GM20431 (cell line): ENCODE data around the gene GABARAP.
"Not testable (repeated sequence)": the region's sequence is repeated elsewhere in the genome, so short reads cannot be mapped to it uniquely, and the experiment has no call there.

Source experiments
- in situ Hi-C: fragments of 300-500 bp; cut with MseI, MboI; formaldehyde crosslinking; loops from one replicate; pipeline ENCODE4 v1.15.0; 2020; ENCODE audit warnings: low sequenced_read_pairs; ENCODE audit not compliant: unreplicated experiment

GABARAP gene

DNA sequence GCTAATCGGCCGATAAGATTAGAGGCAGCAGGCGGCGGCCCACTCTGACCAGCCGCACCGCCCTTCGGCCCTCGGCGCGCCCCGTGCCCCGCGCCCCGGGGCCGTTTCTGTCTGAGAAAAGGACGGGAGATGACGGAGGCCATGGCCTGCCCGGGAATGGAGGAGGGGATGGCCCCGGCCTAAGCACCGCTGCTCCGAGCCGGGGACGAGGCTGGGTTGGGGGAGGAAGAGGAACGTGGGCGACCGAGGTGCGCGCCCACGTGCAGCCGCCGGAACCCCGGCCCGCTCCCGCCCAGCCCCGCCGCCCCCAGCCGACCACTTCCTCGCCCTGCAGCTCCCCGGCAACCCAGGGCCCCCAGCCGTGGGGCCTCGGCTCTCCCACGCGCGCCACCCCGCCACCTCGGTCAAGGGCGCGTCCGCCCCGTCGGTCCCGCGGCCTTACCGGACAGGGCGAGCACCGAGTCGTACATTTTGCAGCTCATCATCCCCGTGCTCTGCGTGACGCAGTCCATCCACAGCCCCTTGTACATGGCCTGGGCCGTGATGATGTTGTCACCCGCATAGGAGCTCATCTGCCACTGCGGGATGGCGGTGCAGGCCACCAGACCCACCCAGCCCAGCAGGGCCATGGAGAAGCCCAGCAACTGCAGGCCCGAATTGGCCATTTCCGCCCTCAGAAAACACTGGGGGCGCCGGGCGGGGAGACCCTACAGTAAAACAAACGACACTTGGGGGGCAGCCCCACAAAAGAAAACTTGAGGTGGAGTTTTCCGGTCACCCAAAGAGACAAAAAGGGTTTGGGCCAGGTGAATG, 19.3 kb upstream of the GABARAP start:
- in situ Hi-C loops = no loop called here

DNA sequence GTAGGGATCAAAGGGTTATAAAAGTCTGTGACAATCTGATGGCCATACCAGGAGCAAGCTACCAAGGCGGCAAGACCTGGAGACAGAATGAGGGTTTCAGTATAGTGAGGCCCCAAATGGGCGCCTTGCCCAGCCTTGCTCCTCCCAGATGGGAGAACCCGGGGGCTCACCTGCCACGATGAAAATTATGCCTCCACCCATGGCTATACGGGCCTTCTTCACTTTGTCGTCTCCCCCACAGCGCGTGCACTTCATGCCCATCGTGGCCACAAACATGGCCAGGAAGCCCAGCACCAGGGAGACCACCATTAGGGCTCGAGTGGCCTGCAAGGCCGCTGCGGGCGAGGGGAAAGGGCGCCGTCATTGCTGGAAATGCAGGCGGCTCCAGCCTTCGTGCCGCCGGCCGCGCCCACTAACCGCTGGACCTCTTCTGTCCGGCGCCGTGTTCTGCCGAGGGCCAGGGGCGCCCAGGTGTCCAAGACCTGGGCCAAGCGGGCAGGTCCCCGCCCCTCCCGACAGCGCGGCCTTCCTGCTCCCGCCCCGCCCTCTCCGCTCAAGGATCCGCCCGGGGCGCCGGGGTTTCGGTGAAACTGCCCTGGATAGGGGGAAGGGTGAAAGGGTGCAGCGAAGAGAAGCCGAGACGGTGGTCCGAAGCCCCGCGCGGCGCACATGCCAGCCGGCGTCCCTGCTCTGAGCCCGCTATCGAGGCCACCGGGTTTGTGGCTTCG, 18.6 kb upstream of the GABARAP start:
- in situ Hi-C loops = no loop called here

DNA sequence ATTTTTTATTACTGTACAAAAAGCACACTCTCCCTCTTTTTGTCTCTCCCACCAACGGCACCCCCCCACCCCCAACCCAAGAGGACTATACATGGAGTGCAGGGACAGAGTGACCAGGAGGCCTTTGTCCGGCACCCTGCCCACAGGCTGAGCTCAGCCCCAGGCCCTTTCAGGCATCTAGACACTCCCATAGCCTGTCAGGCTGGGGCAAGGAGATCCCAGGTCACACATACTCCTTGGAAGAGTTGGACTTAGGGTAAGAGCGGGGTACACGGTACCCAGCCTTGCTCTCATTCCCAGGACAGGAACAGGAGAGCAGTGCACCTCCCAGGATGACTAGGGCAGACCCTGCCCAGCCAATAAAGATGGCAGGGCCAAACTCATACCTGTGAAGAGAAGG, 17.9 kb upstream of the GABARAP start:
- in situ Hi-C loops = no loop called here

DNA sequence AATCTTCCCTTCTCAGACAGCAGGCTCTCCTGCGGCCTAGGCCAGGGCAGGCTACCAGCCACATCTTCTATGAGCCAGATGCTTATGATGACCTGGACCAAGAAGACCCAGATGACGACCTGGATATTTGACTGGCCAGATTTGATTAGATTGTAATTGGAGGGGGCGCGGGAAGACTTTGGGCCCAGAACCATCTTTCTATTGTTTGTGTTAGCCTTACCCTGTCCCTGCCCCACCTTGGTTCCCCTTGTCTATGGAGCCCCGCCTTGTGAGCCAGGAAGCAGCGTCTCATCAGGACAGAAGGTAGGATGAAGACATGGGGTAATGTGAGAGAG, 17.3 kb upstream of the GABARAP start:
- in situ Hi-C loops = no loop called here

DNA sequence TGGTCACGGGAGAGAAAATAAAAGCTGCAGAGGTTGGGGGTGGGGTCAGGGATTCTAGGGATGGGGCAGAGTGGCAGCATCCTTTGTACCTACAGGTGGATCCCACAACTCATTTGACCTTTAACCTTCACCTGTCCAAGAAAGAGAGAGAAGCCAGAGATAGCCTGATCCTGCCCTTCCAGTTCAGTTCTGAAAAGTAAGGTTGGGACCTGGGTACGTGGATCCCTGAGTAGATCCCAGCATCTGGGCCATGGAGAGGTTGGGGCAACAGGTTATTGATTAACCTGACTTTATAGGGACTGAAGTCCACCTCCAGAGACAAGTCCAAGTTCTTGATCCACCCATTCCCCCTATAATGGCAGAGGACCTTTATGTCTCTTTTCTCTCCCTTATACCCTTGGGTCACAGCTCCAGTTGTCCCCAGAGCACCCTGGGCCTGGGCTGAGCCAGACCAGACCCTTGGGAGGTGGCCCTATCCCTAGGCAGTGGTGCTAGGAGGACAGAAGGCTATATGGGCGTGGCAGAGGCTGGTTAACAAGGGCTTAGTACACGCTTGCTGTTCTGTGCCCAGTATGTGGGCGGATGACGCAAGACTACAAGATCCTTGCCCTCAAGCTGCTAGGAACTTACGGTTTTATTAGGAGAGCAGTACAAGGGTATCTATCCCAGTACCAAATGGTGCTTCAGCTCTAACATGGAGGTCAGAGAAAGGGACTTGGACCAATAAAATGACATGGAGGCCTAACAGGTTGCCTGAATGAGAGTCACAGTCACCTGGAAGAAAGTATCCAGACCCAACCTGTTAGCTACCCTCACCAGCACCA, 16.7 kb upstream of the GABARAP start:
- in situ Hi-C loops = no loop called here

DNA sequence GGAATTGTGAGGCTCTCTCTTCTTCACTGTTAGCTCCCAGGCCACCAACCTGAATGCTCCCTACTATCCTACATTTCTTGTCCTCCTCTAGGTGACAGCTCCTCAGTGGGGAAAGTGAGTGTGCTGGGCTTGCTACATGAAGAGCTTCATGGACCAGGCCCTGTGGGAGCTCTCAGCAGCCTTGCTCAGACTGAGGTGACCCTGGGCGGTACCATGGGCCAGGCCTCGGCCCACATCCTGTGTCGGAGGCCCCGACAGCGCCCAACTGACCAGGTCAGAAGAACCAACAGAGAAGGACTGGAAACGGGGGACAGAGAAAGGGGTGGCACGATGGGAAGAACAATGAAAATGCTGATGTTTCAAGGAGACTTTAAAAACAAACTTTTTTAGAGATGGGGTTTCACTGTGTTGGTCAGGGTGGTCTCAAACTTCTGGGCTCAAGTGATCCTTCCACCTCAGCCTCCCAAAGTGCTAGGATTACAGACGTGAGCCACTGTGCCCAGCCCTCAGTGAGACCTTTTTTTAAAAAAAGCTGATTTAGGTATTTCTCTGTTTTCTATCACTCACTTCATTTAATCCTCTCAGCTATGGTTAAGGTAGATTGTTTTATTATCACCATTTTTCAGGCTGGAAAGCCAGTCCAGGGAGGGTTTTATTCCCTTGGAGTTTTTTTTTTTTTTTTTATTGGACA, 14.7 kb upstream of the GABARAP start:
- in situ Hi-C loops = no loop called here

DNA sequence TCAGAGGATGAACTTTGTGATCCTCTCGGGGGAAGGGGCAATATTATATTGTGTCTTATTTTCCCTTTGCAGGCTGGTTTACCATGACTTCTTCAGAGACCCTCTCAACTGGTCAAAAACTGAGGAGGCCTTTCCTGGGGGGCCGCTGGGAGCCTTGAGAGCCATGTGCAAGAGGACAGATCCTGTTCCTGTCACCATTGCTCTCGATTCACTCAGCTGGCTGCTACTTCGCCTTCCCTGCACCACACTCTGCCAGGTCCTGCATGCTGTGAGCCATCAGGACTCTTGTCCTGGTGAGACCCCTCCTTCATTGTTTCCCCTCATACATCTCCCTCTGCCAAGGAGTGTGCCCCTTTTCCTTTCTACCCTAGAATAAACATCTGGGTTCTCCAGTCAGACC, 12.3 kb upstream of the GABARAP start:
- in situ Hi-C loops = no loop called here

DNA sequence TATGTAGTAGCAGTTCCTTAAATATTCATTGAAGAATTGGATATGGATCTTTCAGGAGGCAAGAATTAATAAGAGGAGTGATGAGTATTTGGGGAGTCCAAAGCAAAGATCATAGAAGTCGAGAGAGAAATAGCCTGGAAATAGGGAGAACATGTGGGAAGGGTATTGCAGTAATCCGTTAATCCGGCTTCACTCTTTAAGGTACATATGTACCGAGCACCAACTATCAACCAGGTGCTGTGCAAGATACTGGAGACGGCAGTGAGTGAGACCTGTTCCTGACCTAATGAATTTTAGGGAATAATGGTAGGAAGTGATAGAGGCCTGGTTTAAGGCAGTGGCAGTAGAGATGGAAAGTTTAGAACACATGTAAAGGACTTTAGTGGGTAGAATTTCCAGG, 10.8 kb upstream of the GABARAP start:
- in situ Hi-C loops = no loop called here

DNA sequence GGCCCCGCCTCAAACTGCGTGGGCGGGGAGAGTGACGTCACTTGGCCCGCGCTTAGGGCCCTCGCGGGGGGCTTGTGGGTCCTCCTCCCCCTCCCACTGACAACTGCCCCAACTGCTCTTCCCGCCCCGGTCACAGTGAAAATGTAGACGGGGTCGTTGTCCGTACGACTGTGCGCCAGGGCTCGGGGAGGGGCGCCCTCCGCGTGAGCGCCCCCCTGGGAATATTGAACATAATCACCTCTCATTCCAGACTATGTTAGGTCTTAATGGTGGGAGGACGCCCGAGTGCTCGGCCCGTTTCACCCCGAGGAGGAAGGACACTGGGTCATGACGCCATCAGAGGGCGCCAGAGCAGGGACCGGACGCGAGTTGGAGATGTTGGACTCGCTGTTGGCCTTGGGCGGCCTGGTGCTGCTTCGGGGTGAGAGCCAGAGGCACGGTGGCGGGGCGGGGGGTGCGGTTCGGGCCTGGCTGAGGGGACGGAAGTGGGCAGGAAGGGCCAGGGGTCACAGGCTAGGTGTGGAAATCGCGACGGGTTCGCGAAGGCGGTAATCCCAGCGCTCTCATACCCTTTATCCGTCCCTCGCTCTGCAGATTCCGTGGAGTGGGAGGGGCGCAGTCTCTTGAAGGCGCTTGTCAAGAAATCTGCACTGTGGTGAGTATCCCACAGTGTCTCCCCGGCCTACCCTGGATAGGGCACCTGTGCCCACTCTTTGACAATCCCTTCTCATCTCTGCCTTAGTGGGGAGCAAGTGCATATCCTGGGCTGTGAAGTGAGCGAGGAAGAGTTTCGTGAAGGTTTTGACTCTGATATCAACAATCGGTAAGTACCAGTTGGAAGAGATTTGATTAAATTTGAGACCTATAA, 10.2 kb upstream of the GABARAP start, which contains the start of gene ELP5:
TSS of gene ELP5 (plus strand) at position 40 of the 868 bp plus-strand sequence. CDS start at position 376, 336 bp downstream.
- in situ Hi-C loops = no loop called here

DNA sequence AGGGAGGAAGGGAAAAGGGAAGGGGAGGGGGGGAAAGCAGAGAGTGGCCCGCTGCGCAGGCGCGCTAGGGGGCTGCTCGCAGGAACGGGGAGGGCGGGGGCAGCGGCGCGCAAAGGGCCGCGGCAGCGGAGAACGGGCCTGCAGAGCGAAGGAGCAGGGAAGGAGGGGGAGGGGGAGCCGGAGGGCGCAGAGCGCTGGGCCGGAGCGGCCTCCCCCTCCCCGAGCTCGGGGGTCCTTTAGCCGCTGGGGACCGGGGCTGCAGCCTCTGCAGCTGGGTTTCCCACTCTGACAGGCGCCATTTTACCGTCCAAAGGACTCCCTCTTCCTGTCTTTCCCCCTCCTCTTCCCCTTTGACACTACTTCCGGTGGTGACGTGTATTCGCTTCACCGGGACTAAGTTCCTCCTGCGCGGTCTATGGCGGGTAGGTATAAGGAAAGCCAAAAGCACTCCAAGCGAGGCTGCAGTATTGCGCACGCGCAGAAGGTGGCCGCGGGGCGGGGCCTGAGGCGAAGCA, 9.5 kb upstream of the GABARAP start, which contains the start of gene CTDNEP1:
TSS of gene CTDNEP1 (minus strand) at position 74 of the 515 bp plus-strand sequence. CDS start 438 bp downstream, outside the sequence.
- in situ Hi-C loops = no loop called here

DNA sequence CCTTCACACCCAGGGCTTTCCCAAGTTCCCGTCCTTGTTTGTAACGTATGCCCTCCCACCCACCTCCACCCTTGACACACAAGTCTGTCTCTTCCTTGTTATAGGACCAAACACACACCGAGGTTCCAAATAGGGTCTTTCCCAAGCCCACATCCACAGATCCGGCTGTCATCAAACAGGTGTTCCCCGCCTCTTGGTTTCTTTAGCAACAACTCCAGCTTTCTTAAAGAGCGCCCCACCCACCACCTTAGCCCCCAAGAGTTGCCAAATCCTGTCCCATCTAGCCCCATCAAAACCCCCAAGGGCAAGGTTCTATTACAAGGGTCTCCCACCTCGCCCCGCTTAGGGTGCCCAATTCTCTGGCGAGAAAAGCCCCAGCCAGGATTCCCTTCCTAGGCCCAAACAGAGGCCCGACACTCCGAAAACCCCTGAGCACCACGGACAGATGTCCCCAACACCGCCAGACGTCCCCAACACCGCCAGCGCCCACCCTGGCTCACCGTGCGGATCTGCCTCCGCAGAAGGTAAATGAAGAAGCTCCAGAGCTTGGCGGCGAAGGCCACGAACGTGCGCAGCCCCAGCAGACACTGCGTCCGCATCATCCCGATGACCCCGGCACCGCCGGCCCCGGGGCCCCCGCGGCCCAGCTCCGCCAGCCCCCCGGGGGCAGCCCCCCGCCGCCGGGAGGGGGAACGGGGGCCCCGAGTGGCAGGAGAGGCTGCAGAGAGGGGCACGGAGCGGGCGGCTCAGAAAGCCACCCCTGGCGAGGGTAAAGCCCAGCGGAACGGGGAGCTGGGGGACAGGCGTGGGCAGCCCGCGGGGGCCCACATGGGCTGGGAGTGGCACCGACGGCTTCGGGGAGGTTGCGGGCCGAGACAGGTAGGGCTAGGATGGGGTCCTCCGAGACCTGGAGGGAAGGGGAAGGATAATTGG, 8.7 kb upstream of the GABARAP start:
- in situ Hi-C loops = no loop called here

DNA sequence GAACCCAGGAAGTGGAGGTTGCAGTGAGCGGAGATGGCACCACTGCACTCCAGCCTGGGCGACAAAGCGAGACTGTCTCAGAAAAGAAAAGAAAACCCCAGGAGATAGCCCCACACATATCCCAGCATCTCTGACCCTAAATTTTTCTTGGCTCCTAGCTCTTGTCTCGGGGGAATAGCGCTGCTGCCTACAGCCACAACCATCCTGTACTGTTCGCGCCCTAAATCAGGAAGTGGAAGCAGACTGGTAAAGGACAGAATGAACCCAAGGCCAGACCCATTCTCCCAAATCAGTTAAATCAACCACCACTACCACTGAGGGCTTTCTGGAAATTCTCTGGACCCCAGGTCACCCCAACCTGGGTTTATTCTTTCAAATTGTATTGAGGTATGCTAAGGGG, 7.6 kb upstream of the GABARAP start:
- in situ Hi-C loops = no loop called here

DNA sequence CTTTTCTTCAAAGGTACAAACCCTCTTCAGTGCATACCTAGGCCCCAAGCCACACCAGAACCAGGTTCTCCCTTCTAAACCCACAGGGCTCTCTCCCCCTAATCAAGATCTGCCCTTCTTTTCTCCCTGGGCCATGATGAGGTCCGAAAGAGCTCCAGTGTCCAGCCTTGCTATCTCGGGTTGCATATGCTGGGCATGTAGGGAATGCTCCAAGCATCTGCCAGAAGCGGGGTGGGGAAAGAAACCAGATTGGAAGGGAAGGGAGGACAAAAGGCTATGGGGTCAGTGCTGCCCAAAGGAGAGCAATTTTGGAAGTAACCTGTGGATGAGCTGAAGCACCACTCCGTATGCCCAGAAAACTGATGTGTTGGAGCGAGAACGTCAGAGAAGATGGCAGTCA, 7.0 kb upstream of the GABARAP start:
- in situ Hi-C loops = no loop called here

DNA sequence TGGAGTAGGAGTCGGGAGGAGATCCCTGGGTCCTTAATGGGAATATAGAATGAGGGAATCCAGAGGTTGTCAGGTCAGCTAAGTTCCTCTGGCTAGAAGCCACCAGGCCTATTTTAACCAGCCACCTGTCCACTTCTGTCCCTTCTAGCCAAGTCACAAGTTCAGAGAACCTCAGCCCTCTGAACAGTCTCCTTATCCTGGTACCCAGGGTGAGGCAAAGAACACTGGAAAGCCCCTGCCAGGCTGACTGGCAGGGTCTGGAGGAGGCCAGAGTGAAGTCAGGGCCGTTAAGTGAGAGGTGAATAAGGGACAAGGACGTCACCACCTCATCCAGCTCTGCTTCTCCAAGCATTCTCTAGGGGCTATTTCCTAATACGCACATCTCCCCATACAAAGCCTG, 6.5 kb upstream of the GABARAP start:
- in situ Hi-C loops = no loop called here

DNA sequence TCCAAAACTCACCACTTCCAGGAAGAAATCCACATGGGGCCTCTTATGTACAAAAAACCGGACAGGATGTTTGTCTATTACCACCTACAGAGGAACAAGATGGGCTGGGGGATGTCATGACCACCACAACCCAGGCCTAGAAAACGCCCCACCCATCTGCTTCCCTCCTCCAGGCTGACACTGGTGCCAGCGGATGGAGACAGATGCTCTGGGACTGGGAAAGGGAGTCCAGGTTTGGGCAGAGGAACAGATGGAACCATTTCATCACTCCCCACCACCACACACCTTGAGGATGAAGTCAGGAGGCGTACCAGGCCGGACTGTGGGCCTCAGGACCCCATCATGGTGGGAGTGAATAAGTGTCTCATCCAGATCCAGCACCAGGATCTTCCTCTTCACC, 4.5 kb upstream of the GABARAP start:
- in situ Hi-C loops = no loop called here

DNA sequence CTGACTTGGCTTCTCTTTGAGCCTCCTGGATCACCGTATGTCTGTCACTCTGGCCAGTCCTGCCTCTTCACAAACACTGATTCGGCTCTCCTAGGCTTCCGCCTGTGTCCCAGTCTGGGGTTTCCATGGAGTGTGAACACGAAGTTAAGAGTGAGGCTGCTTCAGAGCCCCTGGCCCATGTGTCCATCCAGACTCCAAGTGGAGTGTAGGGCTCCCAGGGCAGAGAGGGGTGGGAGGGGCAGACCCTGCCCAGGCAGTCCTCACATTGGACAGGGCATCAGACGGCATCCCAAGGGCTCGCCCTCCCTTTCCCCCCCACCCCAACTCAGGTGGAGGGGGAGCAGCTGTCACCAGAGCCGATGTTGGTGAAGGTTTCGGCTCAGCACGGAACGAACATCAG, 1.6 kb upstream of the GABARAP start:
- in situ Hi-C loops = not testable (repeated sequence)

DNA sequence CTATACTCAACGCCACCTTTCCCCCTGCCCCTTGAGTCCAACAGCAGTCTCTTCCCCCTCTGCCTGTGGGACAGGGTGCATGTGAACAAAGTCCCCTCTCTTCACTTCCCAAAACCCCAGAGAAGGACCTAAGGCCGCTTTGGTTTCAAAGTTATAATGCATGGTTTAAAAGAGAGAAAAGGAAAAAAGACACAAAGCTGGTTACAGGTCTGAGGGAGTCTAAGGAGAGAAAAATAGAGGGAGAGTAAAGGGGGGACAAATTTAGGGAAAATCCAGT, 1.1 kb upstream of the GABARAP start:
- in situ Hi-C loops = no loop called here
